ENCODE data around the gene NDUFB10.
A peak's percentile ranks its signal among the peaks of the same experiment; 100 is the strongest.
"Not testable (repeated sequence)": the region's sequence is repeated elsewhere in the genome, so short reads cannot be mapped to it uniquely, and the experiment has no call there.

Gene NDUFB10

GRCh38 chr16:1926271-1926670 is 33.1 kb upstream of the NDUFB10 start:
- DNase-seq, result no peak

GRCh38 chr16:1929105-1929504 is 30.2 kb upstream of the NDUFB10 start:
- DNase-seq, result peak; percentile 72

- DNase-seq, result peak; percentile 82
Measured at GRCh38 chr16:1929578-1930337, 29.6 kb upstream of the NDUFB10 start.

- no peak for DNase-seq
Measured at GRCh38 chr16:1930338-1930720, 29.0 kb upstream of the NDUFB10 start.

GRCh38 chr16:1932050-1933028 is 27.0 kb upstream of the NDUFB10 start:
- DNase-seq, result no peak

GRCh38 chr16:1933097-1933661 is 26.2 kb upstream of the NDUFB10 start:
- no peak for DNase-seq

GRCh38 chr16:1936945-1937479 is 22.3 kb upstream of the NDUFB10 start:
- no peak for DNase-seq

GRCh38 chr16:1938316-1938715 is 21.0 kb upstream of the NDUFB10 start:
- DNase-seq, result no peak

- DNase-seq, result no peak
Measured at GRCh38 chr16:1938910-1939309, 20.4 kb upstream of the NDUFB10 start.

- not testable (repeated sequence) for DNase-seq
Measured at GRCh38 chr16:1939833-1940232, 19.5 kb upstream of the NDUFB10 start.

- DNase-seq, result no peak
Measured at GRCh38 chr16:1940273-1941161, 18.8 kb upstream of the NDUFB10 start.

GRCh38 chr16:1941162-1942046 is 17.9 kb upstream of the NDUFB10 start:
- DNase-seq, result no peak

- DNase-seq, result no peak
Measured at GRCh38 chr16:1942047-1942809, 17.1 kb upstream of the NDUFB10 start.

GRCh38 chr16:1942810-1943726 is 16.3 kb upstream of the NDUFB10 start, which contains the start of gene MSRB1:
TSS of gene MSRB1 (minus strand) at chr16:1943199. CDS start at chr16:1943156, 43 bp downstream.
- peak; percentile 99 for DNase-seq

- DNase-seq, result no peak
Measured at GRCh38 chr16:1944612-1945199, 14.6 kb upstream of the NDUFB10 start.

GRCh38 chr16:1945559-1946391 is 13.6 kb upstream of the NDUFB10 start:
- no peak for DNase-seq

GRCh38 chr16:1946495-1947368 is 12.6 kb upstream of the NDUFB10 start:
- no peak for DNase-seq

Measured in NCI-H2227 treated with DMSO at 0.1 percent for 48 hours (cell line).